DMS79 (cell line): Measurements from ENCODE around the gene B3GALNT2.

Source experiments
- DNase-seq: peaks from one replicate; lab custom pipeline; 2025; lab: John Stamatoyannopoulos, UW

B3GALNT2 gene

GRCh38 chr1:235409042-235409820 lies 95.0 kb downstream of the B3GALNT2 start:
- no peak for DNase-seq

- DNase-seq = no peak
These were observed 95.7 kb downstream of the B3GALNT2 start for GRCh38 chr1:235408503-235408960.

DNA sequence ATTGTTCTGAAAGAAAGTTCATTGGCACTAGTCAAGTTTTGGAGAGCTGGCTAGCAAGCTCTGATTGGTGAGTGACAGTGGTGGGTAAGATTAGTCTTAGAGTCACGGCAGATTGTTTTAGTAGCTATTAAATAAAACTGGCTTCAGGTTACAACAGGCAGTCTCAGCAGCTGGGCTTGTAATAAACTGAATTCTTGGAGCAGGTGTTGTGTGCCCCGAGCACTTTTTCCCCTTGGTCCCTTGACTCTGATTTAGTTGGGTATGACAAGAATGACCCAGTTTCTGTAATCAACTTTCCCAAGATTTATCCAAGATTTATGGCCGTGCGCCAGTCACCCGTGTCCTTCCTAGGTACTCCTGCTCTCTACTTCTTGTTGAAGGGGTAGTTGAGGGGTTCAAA lies 96.8 kb downstream of the B3GALNT2 start:
- peak; percentile 70 for DNase-seq

DNA sequence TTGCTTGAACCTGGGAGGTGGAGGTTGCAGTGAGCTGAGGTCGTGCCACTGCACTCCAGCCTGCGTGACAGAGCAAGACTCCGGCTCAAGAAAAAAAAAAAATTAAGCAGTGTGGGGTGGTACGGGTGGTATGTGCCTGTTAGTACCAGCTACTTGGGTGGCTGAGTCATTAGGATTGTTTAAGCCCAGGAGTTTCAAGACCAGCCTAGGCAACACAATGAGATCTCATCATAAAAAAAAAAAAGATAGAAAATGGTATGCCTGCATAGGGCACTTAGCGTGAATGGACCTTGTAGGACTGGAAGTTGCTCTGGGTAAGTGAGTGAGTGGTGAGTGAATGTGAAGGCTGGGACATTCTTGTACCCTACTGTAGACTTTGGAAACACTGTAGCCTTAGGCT lies 100.1 kb downstream of the B3GALNT2 start:
- no peak for DNase-seq

DNA sequence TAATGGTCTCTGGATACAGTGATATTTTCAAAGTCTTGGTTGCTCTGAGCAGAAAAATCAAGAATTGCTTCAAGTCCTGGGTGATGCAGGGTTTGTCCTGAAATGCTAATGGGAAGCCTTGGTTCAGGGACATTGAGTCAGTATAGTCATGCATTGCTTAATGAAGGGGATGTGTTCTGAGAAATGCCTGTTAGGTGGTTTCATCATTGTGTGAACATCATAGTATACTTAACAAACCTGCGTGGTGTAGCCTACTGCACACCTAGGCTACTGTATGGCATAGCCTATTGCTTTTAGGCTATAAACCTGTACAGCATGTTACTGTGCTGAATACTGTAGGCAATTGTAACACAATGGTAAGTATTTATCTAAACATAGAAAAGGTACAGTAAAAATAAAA lies 100.7 kb downstream of the B3GALNT2 start:
- no peak for DNase-seq

DNA sequence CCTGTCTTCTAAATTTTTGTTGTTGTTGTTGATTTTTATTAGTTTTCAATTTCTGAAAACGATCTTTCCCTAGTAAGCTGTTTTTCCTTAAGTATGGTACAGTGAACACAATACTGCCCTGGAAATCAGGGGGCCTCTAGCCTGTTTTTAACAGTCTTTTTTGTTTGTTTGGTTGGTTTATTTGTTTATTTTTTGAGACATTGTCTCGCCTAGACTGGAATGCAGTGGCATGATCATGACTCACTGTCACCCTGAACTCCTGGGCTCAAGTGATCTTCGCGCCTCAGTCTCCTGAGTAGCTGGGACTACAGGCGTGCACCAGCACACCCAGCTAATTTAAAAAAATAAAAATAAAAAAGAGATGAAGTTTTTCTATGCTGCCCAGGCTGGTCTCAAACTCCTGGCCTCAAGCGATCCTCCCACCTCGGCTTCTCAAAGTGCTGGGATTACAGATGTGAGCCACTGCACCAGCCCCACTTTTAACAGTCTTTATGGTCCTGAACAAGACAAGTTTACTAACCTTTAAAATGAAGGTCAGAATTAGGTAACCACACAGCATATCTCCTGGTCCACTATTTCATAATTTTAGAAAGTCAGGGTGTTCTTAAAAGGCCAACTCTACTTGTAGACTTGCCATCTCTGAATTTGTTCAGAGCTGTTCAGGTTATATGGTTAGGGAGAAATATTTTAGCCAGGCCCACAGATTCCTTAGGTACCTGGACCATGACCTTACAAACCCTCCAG lies 101.6 kb downstream of the B3GALNT2 start:
- no peak for DNase-seq

- DNase-seq = no peak
These were observed 103.0 kb downstream of the B3GALNT2 start for GRCh38 chr1:235401251-235401650.
